Neural cell (in vitro differentiated cells): ENCODE measurements around the gene CNNM3. TPM values are rescaled to one million over a fixed set of nuclear protein-coding genes. Genes with fewer than 3 reads are reported as not detected.

Experiments
- H2AFZ ChIP-seq: fragments of 200-600, 300-800 bp; sonication (generic), shearing (Covaris generic); 2 replicates; pipeline ENCODE4 v1.6.0; 2014; ENCODE audit warnings: low read depth, mild to moderate bottlenecking, antibody characterized with exemption, low read length, moderate library complexity
- H3F3A ChIP-seq: fragments of 200-600 bp; shearing (Covaris generic); 2 replicates; pipeline ENCODE4 v1.6.1; 2016; ENCODE audit warnings: mild to moderate bottlenecking, moderate library complexity, mixed read lengths, antibody characterized with exemption, low read length; ENCODE audit not compliant: insufficient read depth, poor library complexity, severe bottlenecking
- H3K27ac ChIP-seq: fragments of 200-600, 300-800 bp; sonication (generic), shearing (Covaris generic); 2 replicates; pipeline ENCODE4 v1.5.1; 2014; ENCODE audit warnings: mild to moderate bottlenecking, low read length, moderate library complexity
- H3K27me3 ChIP-seq: fragments of 300-800, 200-600 bp; sonication (generic), shearing (Covaris generic); 2 replicates; pipeline ENCODE4 v1.6.0; 2014; ENCODE audit warnings: mild to moderate bottlenecking, low read depth, low read length, moderate library complexity; ENCODE audit not compliant: insufficient read depth
- H3K36me3 ChIP-seq: fragments of 300-800, 200-600 bp; sonication (generic), shearing (Covaris generic); 2 replicates; pipeline ENCODE4 v1.5.1; 2014; ENCODE audit warnings: mild to moderate bottlenecking, antibody characterized with exemption, low read length, moderate library complexity; ENCODE audit not compliant: insufficient read depth
- H3K4me2 ChIP-seq: fragments of 300-800, 200-600 bp; sonication (generic), shearing (Covaris generic); 2 replicates; pipeline ENCODE4 v1.6.0; 2014; ENCODE audit warnings: mild to moderate bottlenecking, low read length
- H3K4me3 ChIP-seq: fragments of 300-800, 200-600 bp; sonication (generic), shearing (Covaris generic); 2 replicates; pipeline ENCODE4 v1.5.1; 2014; ENCODE audit warnings: mild to moderate bottlenecking, low read length, moderate library complexity
- H3K79me2 ChIP-seq: fragments of 200-600 bp; shearing (Covaris generic); replicated peaks from 2 replicates; pipeline ENCODE4 v1.6.0; 2014; ENCODE audit warnings: mild to moderate bottlenecking, low read length, moderate library complexity; ENCODE audit not compliant: insufficient read depth
- H3K9ac ChIP-seq: fragments of 300-800, 200-600 bp; sonication (generic), shearing (Covaris generic); 2 replicates; pipeline ENCODE4 v1.6.1; 2016; ENCODE audit warnings: mild to moderate bottlenecking, low read length, mixed read lengths
- H3K9me2 ChIP-seq: fragments of 200-600 bp; shearing (Covaris generic); 2 replicates; pipeline ENCODE4 v1.6.1; 2016; ENCODE audit warnings: mild to moderate bottlenecking, low read length, mixed read lengths; ENCODE audit not compliant: insufficient read depth
- H3K9me3 ChIP-seq: fragments of 200-600, 300-800 bp; sonication (generic), shearing (Covaris generic); 2 replicates; pipeline ENCODE4 v1.6.1; 2016; ENCODE audit warnings: mild to moderate bottlenecking, mixed run types, low read length, moderate library complexity, mixed read lengths
- H4K20me1 ChIP-seq: fragments of 200-600 bp; shearing (Covaris generic); 2 replicates; pipeline ENCODE4 v1.6.1; 2016; ENCODE audit warnings: mild to moderate bottlenecking, mixed run types; ENCODE audit not compliant: insufficient read depth
- EP300 ChIP-seq: fragments of 450-650 bp; conservative IDR thresholded peaks from 2 replicates; pipeline ENCODE4 v1.6.1; 2014; ENCODE audit warnings: antibody characterized with exemption, mild to moderate bottlenecking, moderate library complexity; ENCODE audit not compliant: poor library complexity, severe bottlenecking
- EZH2 ChIP-seq: fragments of 200-600, 300-800 bp; shearing (Covaris generic), sonication (generic); IDR thresholded peaks from 2 replicates; pipeline ENCODE4 v1.6.1; 2014; ENCODE audit warnings: antibody characterized with exemption, low read length, borderline replicate concordance, mild to moderate bottlenecking; ENCODE audit not compliant: insufficient read depth, poor library complexity, severe bottlenecking
- MXI1 ChIP-seq: fragments of 450-650 bp; conservative IDR thresholded peaks from 2 replicates; pipeline ENCODE4 v1.6.1; 2014; ENCODE audit warnings: antibody characterized with exemption, mild to moderate bottlenecking; ENCODE audit not compliant: poor library complexity, severe bottlenecking
- POLR2AphosphoS5 ChIP-seq: IDR thresholded peaks from 2 replicates; pipeline ENCODE4 v1.6.1; 2012
- RAD21 ChIP-seq: fragments of 450-650 bp; conservative IDR thresholded peaks from 2 replicates; pipeline ENCODE4 v1.6.1; 2014; ENCODE audit warnings: antibody characterized with exemption, mild to moderate bottlenecking, moderate library complexity
- SMC3 ChIP-seq: fragments of 450-650 bp; conservative IDR thresholded peaks from 2 replicates; pipeline ENCODE4 v1.6.1; 2014; ENCODE audit warnings: antibody characterized with exemption, mild to moderate bottlenecking, moderate library complexity; ENCODE audit not compliant: poor library complexity
- TAF1 ChIP-seq: IDR thresholded peaks from 2 replicates; pipeline ENCODE4 v1.6.1; 2012; ENCODE audit warnings: low read depth
- polyA plus RNA-seq: library from polyadenylated mRNA; depleted of rRNA; stranded (reverse); fragments of >200 nt; gene quantifications from 2 replicates; pipeline ENCODE4 v1.2.3, GENCODE V29; 2014
- TF ChIP-seq, protein P1 (sequence below): fragments of 450-650 bp; IDR thresholded peaks from 2 replicates; pipeline ENCODE4 v1.5.1; 2014; ENCODE audit warnings: antibody characterized with exemption, mild to moderate bottlenecking, moderate library complexity; ENCODE audit not compliant: poor library complexity, severe bottlenecking
- TF ChIP-seq, protein P2 (sequence below): IDR thresholded peaks from 2 replicates; pipeline ENCODE4 v1.6.1; 2012; ENCODE audit warnings: borderline replicate concordance

The CNNM3 gene
- polyA plus RNA-seq, 1 donor from 2014 or later: 9.6 TPM

DNA sequence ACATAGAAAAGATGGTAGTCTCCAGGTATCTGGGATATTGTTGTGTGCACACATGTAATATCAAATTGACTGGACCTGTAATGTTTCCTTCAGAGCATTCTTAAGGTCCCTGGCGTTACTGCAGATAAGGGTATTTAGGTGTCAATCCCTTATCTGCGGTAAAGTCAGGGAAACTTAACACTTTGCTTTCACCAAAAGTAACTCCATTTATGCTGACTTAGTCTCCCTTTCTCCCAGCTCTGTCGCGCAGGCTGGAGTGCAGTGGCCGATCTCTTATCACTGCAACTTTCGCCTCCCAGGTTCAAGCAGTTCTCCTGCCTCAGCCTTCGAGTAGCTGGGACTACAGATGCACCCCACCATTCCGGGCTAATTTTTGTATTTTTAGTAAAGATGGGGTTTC is 1.8 kb downstream of the CNNM3 start:
- H3K36me3 ChIP-seq: no peaks in the 10 kb centered on the region
- no peaks in the 10 kb centered on the region for H3K27me3 ChIP-seq
- peak overlapping the region; percentile 99 for H3K4me2 ChIP-seq
- no peaks in the 10 kb centered on the region for H3F3A ChIP-seq
- H3K4me3 ChIP-seq: peak overlapping the region; percentile 75
- no peak overlapping the region for H3K27ac ChIP-seq
- H3K9me2 ChIP-seq: no peaks in the 10 kb centered on the region
- no peak overlapping the region for H2AFZ ChIP-seq
- TF ChIP-seq TAF1 (no peak), EZH2 (no peak), SMC3 (no peak), MXI1 (no peak), POLR2AphosphoS5 (no peak), RAD21 (no peak), EP300 (no peak)
- TF ChIP-seq, protein P1, sequence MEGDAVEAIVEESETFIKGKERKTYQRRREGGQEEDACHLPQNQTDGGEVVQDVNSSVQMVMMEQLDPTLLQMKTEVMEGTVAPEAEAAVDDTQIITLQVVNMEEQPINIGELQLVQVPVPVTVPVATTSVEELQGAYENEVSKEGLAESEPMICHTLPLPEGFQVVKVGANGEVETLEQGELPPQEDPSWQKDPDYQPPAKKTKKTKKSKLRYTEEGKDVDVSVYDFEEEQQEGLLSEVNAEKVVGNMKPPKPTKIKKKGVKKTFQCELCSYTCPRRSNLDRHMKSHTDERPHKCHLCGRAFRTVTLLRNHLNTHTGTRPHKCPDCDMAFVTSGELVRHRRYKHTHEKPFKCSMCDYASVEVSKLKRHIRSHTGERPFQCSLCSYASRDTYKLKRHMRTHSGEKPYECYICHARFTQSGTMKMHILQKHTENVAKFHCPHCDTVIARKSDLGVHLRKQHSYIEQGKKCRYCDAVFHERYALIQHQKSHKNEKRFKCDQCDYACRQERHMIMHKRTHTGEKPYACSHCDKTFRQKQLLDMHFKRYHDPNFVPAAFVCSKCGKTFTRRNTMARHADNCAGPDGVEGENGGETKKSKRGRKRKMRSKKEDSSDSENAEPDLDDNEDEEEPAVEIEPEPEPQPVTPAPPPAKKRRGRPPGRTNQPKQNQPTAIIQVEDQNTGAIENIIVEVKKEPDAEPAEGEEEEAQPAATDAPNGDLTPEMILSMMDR: no peak
- TF ChIP-seq, protein P2, sequence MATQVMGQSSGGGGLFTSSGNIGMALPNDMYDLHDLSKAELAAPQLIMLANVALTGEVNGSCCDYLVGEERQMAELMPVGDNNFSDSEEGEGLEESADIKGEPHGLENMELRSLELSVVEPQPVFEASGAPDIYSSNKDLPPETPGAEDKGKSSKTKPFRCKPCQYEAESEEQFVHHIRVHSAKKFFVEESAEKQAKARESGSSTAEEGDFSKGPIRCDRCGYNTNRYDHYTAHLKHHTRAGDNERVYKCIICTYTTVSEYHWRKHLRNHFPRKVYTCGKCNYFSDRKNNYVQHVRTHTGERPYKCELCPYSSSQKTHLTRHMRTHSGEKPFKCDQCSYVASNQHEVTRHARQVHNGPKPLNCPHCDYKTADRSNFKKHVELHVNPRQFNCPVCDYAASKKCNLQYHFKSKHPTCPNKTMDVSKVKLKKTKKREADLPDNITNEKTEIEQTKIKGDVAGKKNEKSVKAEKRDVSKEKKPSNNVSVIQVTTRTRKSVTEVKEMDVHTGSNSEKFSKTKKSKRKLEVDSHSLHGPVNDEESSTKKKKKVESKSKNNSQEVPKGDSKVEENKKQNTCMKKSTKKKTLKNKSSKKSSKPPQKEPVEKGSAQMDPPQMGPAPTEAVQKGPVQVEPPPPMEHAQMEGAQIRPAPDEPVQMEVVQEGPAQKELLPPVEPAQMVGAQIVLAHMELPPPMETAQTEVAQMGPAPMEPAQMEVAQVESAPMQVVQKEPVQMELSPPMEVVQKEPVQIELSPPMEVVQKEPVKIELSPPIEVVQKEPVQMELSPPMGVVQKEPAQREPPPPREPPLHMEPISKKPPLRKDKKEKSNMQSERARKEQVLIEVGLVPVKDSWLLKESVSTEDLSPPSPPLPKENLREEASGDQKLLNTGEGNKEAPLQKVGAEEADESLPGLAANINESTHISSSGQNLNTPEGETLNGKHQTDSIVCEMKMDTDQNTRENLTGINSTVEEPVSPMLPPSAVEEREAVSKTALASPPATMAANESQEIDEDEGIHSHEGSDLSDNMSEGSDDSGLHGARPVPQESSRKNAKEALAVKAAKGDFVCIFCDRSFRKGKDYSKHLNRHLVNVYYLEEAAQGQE: no peak
- H4K20me1 ChIP-seq: no peaks in the 10 kb centered on the region
- H3K9me3 ChIP-seq: no peaks in the 10 kb centered on the region
- H3K79me2 ChIP-seq: peaks cover 32% of the 10 kb centered on the region
- peak overlapping the region; percentile 72 for H3K9ac ChIP-seq

DNA sequence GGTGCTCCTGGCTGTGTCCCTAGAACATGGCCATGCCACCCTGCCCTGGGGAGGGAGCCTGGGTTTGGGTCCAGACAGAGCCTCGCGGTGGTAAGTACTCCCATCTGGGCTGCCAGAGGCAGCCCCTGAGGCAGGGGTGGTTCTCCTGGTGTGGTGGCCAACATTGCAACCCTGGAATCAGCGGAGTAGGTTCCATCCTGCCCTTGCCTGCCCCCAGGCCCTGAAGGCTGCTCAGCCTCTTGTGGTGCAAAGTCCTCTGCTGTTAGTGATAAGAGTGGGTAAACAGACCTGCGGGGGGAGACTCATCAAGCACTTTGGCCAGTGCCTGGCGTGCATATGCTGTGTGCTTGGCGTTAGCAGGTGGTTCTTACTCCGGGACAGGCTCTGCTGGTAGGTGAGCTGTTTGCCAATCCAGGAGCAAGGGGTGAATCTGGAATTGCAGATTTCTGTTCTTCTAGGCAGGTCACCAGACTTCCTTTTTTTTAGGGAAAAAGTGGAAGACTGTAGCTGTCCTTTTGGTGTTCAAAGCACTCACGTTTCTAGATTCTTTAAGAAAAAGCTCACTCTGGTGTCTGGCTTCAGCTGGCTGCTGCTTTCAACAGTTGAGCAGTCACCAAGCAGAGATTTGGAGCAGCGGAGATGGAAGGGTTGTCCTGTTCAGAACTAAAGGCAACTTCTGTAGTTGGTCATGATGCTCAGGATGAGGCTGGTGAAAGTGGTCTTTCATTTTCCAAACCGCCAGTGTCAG is 3.2 kb downstream of the CNNM3 start:
- Histone ChIP-seq H3K9me3 (no peaks in the 10 kb centered on the region), H3K27me3 (no peaks in the 10 kb centered on the region), H3K79me2 (peaks cover 32% of the 10 kb centered on the region), H4K20me1 (no peaks in the 10 kb centered on the region), H3K4me3 (peak overlapping the region; percentile 75), H3K4me2 (no peak overlapping the region), H2AFZ (no peak overlapping the region), H3K27ac (no peak overlapping the region), H3F3A (no peaks in the 10 kb centered on the region), H3K9me2 (no peaks in the 10 kb centered on the region), H3K9ac (no peak overlapping the region), H3K36me3 (no peaks in the 10 kb centered on the region)
- TF ChIP-seq POLR2AphosphoS5 (no peak), SMC3 (no peak), EZH2 (no peak), EP300 (no peak), MXI1 (no peak), TAF1 (no peak), RAD21 (no peak)
- TF ChIP-seq, protein P1: no peak
- TF ChIP-seq, protein P2: no peak
